Measurements from ENCODE around the gene TBL1XR1. TPM values are rescaled to one million over a fixed set of nuclear protein-coding genes. Genes with fewer than 3 reads are reported as not detected.

Gene TBL1XR1
- total and polyA plus RNA-seq, 2 of the 13 experiments (the other 11 are each of a cell fraction or from before 2014, with no cell fraction given): 57.7 to 62.5 TPM

DNA sequence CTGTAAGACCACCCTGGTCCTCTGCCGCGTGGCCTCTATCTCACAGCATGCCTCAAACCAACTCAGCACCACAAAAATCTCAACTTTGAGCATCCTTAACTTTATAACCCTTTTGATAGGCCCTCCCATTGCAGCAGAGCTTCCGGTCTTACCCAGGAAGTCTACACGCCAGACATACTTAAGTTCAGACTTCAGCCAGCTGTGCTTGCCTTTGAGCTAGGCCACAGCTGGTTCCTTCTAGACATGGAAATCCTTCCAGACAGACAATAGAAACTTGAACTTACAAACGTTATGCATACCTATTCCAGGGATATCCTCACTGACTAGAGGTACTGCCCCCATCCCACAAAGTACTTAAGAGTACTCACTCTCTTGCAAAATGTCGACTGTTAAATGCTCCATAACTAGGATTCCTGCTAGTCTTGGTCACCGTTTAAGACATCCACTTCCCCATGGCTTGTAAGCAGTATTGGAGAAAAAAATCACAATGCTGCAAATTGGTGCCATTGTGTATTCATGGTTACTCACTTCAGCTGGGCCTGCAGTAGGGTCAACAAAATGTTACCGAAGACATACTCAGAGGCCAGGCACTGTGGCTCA lies 183.5 kb downstream of the TBL1XR1 start:
- H3K27ac ChIP-seq (ENCODE audit: extremely low read length, insufficient read depth, low read length): no peak overlapping the region
- no peaks in the 10 kb centered on the region for H3K4me1 ChIP-seq (ENCODE audit: insufficient read depth, low read length)
- CTCF ChIA-PET (ENCODE audit: low intra/inter-chr PET ratio, low total read pairs): no interaction called here
- H4K20me1 ChIP-seq (ENCODE audit: insufficient read depth, low read length): peaks cover 2% of the 10 kb centered on the region; the same call in 1 of the 2 replicates
- no peak overlapping the region for H3K4me3 ChIP-seq (replicated peaks in 1 of 3; ENCODE audit: insufficient read depth in 1 of 3, low read depth in 2 of 3, low read length in 3 of 3)
- intact Hi-C loops (cut with micrococcal nuclease; ENCODE audit: unreplicated experiment) (no loop called here), in situ Hi-C loops (cut with HindIII; ENCODE audit: extremely low pct_ligation_motif_present, low pct_unique_long_range_greater_than_20kb) (no loop called here)
- no peaks in the 10 kb centered on the region; a peak in 1 of 5 replicates for H3K27me3 ChIP-seq (ENCODE audit: control insufficient read depth in 1 of 2, insufficient read depth in 2 of 2, low read length in 2 of 2)
- no peaks in the 10 kb centered on the region for H3K9me3 ChIP-seq (ENCODE audit: low read length)
- FAIRE-seq: no peak
- WGBS (ENCODE audit: low lambda C conversion rate): 89% methylated on average over 8 of the region's 8 CpGs
- H3K9ac ChIP-seq (ENCODE audit: insufficient read depth, low read depth, low read length): no peak overlapping the region
- no peak for TF ChIP-seq ZNF672 (CRISPR knock-in tag; IDR thresholded peaks at IDR 0.05)
- TF ChIP-seq, protein P1, sequence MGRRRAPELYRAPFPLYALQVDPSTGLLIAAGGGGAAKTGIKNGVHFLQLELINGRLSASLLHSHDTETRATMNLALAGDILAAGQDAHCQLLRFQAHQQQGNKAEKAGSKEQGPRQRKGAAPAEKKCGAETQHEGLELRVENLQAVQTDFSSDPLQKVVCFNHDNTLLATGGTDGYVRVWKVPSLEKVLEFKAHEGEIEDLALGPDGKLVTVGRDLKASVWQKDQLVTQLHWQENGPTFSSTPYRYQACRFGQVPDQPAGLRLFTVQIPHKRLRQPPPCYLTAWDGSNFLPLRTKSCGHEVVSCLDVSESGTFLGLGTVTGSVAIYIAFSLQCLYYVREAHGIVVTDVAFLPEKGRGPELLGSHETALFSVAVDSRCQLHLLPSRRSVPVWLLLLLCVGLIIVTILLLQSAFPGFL (CRISPR knock-in tag; IDR thresholded peaks at IDR 0.05): no peak
- no peak for TF ChIP-seq MED13 (CRISPR knock-in tag; IDR thresholded peaks at IDR 0.05)
- TF ChIP-seq, protein P2, sequence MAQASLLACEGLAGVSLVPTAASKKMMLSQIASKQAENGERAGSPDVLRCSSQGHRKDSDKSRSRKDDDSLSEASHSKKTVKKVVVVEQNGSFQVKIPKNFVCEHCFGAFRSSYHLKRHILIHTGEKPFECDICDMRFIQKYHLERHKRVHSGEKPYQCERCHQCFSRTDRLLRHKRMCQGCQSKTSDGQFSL (CRISPR knock-in tag; IDR thresholded peaks at IDR 0.05): no peak
- TF ChIP-seq TCF7L2 (IDR thresholded peaks at IDR 0.05; ENCODE audit: low read depth, low read length): no peak
- TF ChIP-seq ZNF224 (CRISPR knock-in tag; IDR thresholded peaks at IDR 0.05): no peak
- no peak for TF ChIP-seq ZIK1 (CRISPR knock-in tag; IDR thresholded peaks at IDR 0.05; ENCODE audit: borderline replicate concordance, low read depth)
- H2AFZ ChIP-seq (ENCODE audit: low read length): no peak overlapping the region
- no peak overlapping the region for H3K4me2 ChIP-seq (ENCODE audit: low read depth, low read length)
- no peaks in the 10 kb centered on the region; a peak in 1 of 5 replicates for H3K36me3 ChIP-seq (replicated peaks in 1 of 2; ENCODE audit: control insufficient read depth in 1 of 2, insufficient read depth in 2 of 2, low read length in 2 of 2)
- no peaks in the 10 kb centered on the region for H3K79me2 ChIP-seq (ENCODE audit: insufficient read depth, low read length)
- DNase-seq (ENCODE audit: low spot score): no peak
- POLR2A ChIA-PET: no interaction called here
- no TSS peak for BruUV-seq (replicated peaks)
- no peak; the same call in 2 of the 3 replicates for ATAC-seq
